HG03520 (cell line): ENCODE results near the gene ZNF778.

Experiments
- ATAC-seq: cut with Tn5 transposase; IDR thresholded peaks from one replicate; pipeline ENCODE4 v1.9.1; 2021; ENCODE audit warnings: mild to moderate bottlenecking, moderate library complexity; ENCODE audit not compliant: unreplicated experiment

Gene ZNF778

DNA sequence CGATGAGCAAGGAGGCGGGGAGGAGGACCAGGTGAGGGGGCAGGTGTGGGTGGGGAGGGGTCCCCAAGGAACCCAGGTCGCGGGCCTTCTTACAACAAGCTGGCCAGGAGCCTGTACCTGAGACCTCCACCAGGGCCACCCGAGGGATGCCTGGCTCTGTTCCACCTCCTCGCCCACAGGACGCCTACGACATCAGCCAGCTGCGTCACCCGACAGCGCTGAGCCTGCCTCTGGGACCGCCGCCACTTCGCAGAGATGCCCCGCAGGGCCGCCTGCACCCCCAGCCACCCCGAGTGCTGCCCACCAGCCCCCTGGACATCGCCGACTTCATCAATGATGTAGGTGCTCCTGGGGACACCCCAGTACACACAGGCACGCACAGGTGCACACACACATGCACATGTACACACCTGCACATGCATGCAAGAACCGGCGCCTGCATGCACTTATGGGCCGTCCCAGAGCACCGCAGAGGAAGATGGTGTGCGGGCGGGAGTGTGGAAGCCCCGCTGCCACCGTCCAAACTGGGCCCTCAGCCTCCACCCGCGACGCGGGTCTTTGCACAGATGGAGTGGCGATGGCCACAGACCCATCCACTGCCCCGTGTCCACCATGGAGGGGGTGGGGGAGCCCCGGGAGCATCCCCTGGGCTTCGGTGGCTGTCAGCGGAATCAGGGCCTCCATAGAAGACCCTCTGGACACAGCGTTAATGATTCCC is 23.8 kb upstream of the ZNF778 start:
- no peak for ATAC-seq

- no peak for ATAC-seq
Observed at GRCh38 chr16:89194340-89195311, 22.9 kb upstream of the ZNF778 start.

DNA sequence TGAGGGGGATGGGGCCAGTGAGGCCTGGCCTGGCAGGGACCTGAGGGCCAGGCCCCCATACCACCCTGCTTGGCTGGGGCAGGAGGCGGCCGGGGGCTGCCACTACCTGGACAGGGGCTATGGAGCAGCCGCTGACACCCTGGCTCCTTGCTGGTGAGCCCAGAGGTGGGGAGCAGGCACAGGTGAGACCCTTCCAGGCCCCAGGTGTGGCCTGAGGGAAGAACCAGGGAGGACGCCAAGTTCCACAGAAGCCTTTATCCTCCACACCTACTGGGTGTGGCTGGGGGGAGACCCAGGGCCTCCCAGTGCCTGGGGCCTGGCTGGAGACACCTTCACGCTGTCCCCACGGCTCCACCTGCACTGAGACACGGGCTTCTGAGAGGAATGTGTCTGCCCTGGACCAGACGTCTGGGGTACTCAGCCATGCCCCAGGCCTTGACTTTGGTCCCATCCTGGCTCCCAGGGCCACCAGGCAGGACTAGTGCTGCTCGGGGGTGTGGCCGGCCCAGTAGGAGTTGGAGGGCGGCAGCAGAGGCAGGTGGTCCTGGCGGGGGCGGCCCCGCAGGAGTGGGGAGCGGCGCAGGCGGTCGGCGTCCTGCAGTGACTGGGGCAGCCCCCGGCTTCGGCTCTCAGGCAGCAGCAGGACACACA is 21.9 kb upstream of the ZNF778 start:
- ATAC-seq = no peak

DNA sequence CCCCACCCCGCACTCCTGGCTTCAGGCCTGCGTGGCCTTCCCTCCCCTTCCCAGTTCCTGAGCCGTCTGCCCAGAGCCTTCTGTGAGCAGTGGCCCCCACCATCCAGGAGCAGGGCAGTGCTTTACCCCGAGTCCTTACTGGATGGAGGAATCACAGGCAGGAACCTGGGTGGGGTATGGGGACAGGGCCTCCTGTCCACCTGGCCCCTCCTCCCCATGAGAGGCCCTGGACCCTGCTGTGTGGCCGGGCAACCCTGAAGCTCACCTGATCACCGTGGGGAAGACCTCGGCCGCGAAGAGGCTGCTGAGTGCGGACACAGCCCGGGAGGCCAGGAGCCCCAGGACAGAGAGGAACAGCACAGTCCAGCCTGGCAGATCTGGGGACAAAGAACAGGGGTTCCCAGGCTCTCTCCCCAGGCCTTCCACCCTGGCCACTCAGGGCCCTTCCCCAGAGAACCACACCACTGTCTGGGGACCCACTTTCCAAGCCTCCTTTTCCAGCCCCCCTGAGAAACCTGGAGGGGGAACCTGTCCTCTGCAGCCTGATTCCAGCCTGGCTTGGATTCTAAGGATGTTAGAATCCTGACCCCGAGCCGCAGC is 20.4 kb upstream of the ZNF778 start:
- no peak for ATAC-seq

DNA sequence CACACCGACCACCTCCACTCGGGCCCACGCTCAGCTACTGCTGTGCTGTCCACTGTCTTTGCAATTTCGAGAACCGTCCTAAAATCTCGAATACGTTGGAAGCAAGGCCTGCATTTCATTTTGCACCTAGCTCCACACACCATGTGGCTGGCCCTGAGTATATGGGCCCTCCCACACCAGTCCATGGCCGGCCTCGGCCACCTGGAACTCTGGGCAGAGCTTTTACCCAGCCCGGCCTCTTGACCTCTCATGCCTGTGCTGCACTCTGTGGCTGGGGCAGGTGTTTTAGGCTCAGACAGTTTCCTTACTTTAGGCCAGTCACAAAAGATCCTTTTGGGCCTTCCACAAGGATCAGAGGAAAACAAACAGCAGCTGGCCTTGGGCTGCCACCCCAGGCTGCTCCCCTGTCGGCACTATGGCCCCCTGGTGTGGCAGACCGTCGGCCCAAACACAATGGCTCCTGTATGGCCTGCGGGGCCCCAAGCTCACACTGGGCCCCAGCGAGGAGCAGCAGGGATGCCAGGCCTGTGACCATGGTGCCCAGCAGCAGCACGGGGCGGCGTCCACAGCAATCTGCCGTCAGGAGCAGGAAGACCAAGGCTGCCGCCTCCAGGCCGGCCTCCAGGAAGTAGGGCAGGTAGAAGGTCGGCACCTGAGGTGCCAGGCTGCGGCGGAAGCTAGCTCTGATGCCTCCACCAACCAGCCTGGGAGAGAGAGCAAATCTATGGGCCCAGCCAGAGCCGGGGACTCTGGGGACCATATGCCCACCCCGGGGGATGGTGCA is 19.7 kb upstream of the ZNF778 start:
- ATAC-seq = no peak

GRCh38 chr16:89198417-89199240 is 18.9 kb upstream of the ZNF778 start:
- no peak for ATAC-seq

DNA sequence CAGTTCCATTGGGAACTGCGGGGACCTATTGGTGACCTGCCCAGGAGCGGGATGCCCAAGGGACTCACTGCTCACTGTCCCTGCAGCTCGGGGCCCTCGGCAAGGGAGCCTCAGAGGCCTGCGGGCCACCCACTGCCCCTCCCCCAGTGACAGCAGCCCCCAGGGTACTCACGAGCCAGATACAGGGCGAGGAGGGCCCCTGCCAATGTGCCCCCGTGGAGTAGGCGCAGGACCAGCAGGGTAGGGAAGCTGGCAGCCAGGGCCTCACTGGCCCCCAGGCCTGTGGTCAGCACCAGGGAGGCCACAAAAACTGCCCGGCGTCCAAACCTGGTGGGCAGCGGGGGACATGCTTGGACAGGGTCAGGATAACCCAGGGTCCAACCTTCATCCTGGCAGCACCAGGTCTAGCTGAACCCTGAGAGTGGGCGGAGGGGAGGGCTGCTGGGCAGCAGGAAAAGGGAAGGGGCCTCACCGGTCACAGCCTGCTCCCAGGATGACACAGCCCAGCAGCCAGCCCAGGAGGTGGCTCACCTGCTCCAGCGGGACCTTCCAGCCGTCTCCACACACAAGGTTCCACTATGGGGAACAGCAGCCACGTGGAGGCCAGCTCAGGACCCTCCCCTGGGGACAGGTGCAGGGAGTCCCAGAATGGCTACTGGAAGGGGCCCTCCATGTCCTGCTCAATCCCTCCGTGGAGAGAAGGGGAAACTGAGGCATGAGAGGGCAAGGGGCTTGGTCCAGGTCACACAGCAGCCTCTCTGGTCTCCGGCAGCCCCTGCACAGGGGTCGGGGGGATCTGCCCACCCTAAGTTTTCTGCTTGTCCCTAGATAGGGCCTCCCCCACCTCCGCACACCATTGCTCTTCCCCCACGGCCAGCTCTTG is 18.0 kb upstream of the ZNF778 start:
- ATAC-seq = no peak

- no peak for ATAC-seq
Observed at GRCh38 chr16:89200124-89200849, 17.2 kb upstream of the ZNF778 start, which contains the start of gene SLC22A31. Gene SLC22A31 (minus strand): TSS chr16:89200537. CDS start chr16:89200501, 36 bp downstream.

DNA sequence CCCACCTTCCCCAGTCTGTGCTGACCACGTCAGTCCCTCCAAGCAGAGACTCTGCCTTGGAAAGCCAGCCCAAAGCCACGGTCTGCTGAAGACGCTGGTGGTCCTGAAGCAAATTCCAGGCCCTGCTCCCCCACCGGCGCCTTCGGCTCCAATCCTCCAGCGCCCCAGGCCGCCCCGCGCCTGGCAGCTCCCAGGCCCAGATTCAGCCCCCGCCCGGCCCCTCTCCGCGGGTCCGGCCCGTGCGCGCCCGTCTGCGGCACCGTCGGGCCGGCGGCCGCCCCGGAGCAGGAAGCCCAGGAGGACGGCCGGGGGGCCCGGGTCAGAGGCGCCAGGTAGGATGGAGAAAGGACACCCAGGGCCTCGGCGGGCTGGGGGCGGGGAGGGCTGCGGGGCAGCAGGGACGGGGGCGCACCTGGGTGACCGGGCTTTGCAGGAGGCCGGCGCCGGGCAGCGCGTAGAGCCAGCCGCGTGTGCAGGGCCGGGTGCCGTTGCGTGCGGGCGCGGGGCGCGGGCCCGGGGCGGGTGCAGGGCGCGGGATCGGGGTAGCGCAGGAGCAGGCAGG is 16.6 kb upstream of the ZNF778 start:
- ATAC-seq = no peak

DNA sequence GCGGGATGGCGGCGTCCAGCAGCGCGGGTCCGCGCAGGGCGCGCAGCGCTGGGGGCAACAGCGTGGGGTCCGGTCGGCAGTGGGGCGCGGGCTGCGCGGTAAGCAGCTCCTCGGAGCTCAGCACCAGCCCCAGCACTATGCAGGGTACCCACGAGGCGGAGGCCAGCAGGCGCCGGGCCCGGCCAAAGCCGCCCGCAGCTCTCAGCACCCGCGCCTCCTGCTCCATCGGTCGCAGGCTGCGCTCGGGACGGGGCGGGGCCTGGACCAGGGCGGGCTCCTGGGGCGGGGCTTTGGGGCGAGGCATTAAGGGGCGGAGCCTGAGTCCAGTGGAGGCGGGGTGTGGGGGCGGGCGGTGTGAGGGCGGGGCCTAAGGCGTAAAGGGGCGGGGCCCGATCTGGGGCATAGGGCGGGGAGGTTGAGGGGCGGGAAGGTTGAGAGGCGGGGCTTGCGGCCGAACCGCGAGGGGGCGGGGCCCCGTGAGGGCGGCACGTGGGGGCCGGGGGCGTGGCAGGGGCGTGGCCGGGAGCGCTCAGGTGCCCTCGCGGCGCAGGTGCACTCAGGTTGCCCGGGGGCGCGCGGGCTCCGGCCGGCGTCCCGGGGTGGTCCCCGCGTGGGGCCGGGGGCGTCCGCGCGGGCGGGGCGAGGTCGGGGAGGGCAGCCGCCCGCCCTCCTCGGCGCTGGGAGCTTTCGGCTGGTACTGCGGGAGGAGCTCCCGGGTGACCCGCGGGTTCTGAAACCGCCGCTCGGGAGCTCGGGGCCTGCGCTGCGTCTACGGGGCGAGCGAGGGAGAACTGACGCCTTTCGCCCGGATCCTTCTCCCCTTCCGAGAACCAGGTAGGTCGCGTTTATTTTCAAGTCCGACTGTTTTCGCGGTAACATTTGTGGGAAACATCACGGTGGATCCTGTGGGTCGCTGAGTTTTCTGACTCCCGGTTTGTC is 15.8 kb upstream of the ZNF778 start:
- no peak for ATAC-seq

DNA sequence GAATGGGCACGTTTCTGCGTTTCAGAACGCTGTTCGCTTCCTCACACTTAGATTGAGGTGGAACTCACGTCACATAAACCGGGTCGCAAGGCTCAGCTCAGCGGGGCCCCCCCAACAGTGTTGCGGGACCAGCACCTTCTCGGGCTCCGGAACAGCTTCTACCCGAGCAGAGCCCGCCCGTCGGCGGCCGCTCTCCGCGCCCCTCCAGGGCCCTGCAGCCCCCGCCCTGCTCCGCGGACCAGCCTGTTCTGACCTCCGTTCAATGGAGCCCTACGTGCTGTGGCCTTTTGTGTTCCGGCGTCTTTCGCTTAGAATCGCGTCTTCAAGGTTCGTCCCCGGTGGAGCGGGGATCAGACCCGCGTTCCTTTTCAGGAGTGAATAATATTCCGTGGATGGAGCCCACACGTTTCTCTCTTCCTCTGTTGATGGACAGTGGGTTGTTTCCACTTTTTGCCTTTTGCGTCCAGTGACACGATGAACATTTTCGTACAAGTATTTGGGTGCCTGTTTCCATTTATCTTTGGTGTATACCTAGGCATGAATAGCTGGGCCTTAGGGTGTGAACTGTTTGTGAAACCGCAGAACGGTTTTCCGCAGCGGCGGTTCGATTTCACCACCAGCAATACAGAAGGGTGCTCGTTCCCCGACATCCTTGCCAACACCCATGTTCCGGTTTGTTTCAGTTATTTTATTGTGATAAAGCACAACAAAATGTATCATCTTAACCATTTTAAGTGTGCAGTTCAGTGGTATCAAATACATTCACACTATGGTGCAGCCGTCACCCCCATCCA is 14.9 kb upstream of the ZNF778 start:
- ATAC-seq = no peak

DNA sequence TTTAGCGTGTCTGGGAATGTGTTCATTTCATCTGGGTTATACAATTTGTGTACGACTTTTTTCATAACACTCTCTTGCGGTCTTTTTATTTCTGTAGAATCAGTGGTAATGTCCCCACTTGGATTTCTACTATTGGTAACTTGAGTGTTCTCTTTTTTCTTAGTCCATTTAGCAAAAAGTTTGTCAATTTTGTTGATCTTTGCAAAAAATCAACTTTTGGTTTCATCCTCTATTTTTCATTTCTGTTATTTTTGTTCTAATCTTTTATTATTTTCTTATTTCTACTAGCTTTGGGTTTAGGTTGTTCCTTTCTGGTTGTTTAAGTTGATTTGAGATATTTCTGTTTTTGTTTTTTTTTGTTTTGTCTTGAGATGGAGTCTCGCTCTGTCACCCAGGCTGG is 9.5 kb upstream of the ZNF778 start:
- no peak for ATAC-seq

DNA sequence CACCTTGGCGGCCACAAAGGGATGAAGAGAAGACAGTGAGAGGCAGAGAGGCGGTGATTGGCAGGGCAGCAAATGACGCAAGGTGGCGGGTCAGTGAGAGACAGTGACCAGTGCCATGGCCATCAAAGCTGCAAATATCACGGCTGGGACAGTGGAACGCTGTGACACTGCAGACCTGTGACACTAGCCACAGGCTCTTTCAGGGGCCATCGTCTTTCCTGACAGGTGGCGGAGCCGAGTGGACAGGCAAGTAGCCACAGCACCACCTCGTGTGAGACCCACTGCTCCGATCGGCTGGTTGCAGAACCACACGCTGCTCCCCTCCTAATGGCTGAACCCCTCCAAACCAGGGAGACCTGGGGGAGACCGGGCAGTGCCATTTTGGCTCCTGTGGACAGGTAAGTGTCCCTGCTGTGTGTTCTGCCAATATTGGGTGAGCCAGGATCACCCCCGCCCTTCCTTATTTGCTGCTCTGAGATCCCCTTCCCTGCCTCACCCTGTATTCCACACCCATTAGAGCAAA is 7.9 kb upstream of the ZNF778 start:
- no peak for ATAC-seq

DNA sequence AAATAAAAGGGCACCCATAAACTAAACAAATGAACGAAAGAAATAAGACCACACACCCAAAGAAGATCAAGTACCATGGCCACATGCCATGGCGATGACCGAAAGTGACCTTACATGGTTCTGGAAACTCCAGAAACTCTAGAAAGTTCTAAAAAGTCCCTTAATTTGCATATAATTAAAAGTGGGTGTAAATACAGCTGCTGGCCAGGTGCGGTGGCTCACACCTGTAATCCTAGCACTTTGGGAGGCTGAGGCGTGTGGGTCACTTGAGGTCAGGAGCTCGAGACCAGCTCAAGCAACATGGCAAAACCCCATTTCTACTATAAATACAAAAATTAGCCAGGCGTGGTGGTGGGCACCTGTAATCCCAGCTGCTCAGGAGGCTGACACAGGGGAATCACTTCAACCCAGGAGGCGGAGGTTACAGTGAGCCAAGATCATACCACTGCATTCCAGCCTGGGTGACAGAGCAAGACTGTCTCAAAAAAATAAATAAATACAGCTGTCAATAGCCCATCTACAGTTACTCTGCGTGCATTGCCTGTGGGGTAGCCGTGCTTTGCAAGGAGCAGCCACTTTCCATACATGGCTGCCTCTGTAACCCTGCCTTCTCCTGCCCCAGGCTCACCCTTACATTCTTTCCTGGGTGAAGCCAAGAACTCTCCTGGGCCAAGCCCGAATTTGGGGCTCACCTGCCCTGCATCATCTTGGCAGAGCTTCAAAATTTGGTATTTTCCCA is 7.2 kb upstream of the ZNF778 start:
- no peak for ATAC-seq
